ENCODE data around the gene ARHGAP28.

The ARHGAP28 gene

GRCh38 chr18:6871566-6871965 is 142.1 kb downstream of the ARHGAP28 start:
- H3K4ac ChIP-seq (ENCODE audit: low read depth, low read length): no peak overlapping the region
- no peaks in the 10 kb centered on the region for H3K9me3 ChIP-seq (ENCODE audit: insufficient read depth, low read depth, low read length)

DNA sequence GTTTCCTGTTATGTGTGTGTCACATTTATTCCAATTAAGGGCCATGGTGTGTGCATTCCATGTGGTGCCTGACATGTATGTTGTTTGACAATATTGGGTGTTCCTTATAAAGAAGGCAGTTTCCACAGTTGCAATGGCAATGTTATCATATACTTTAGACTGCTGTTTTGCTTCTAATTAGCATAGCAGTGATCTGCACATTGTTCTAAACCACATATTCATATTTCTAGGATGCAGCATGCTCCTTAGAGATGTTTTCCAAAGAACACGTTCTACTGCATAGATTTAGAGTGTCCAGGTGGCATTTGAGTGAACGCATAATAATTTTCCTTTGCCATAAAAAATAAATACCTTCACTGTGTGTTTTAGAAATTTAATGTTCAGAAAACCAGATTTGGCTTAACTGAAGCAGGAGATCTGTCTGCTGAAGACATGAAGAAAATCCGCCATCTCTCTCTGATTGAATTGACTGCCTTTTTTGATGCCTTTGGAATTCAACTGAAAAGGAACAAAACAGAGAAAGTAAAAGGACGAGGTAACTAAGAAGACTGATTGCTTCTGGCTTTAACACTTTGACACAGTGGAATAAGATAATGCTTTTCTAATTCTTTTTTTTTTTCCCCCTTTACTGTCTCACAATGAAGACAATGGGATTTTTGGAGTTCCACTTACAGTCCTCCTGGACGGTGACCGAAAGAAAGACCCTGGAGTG is 143.7 kb downstream of the ARHGAP28 start:
- Histone ChIP-seq H4K12ac (ENCODE audit: low read depth, low read length) (no peak overlapping the region), H3K9me3 (ENCODE audit: insufficient read depth, low read depth, low read length) (no peaks in the 10 kb centered on the region), H3K18ac (ENCODE audit: low read length) (no peak overlapping the region), H3K14ac (ENCODE audit: low read length) (no peak overlapping the region), H2BK5ac (ENCODE audit: low read depth, low read length, poor library complexity) (no peak overlapping the region), H3K27ac (ENCODE audit: low read depth, low read length) (no peak overlapping the region), H3K4me1 (ENCODE audit: control insufficient read depth in 1 of 2, insufficient read depth in 2 of 2, low read length in 2 of 2) (peaks cover 3 to 4% of the 10 kb centered on the region in 2 experiments), H2BK12ac (ENCODE audit: low read length) (no peak overlapping the region), H4K91ac (ENCODE audit: low read depth, low read length) (no peak overlapping the region), H2AFZ (ENCODE audit: insufficient read depth, low read length, poor library complexity) (no peak overlapping the region), H4K8ac (ENCODE audit: low read depth, low read length) (no peak overlapping the region), H3K79me1 (ENCODE audit: low read length) (no peaks in the 10 kb centered on the region), H3K4me3 (ENCODE audit: low read depth, low read length) (no peak overlapping the region), H3K4me2 (ENCODE audit: low read length) (no peak overlapping the region), H3K79me2 (ENCODE audit: control insufficient read depth, insufficient read depth, low read length, poor library complexity) (no peaks in the 10 kb centered on the region), H2BK120ac (ENCODE audit: insufficient read depth, low read length, poor library complexity) (no peak overlapping the region), H3K23ac (ENCODE audit: low read length) (no peak overlapping the region), H3K36me3 (ENCODE audit: control insufficient read depth in 1 of 2, insufficient read depth in 2 of 2, low read length in 2 of 2) (peaks cover 8 to 12% of the 10 kb centered on the region in 2 experiments), H2AK5ac (ENCODE audit: low read length) (no peak overlapping the region), H3K9ac (ENCODE audit: low read length) (no peak overlapping the region), H3K27me3 (ENCODE audit: insufficient read depth, low read length) (no peaks in the 10 kb centered on the region), H3K4ac (ENCODE audit: low read depth, low read length) (no peak overlapping the region)
- DNase-seq: no peak
- no CpG with 5 or more reads among the region's 6 CpGs for WGBS (ENCODE audit: extremely low coverage, insufficient coverage, insufficient read length)

More at GRCh38 chr18:6871566-6871965, 142.1 kb downstream of the ARHGAP28 start:
- no peak overlapping the region for H3K4me3 ChIP-seq (ENCODE audit: low read depth, low read length)
- no peak overlapping the region for H4K8ac ChIP-seq (ENCODE audit: low read depth, low read length)
- no peak overlapping the region for H4K91ac ChIP-seq (ENCODE audit: low read depth, low read length)
- no peak overlapping the region for H3K9ac ChIP-seq (ENCODE audit: low read length)
- H4K12ac ChIP-seq (ENCODE audit: low read depth, low read length): no peak overlapping the region
- no peak overlapping the region for H2AFZ ChIP-seq (ENCODE audit: insufficient read depth, low read length, poor library complexity)
- no peak overlapping the region for H3K4me2 ChIP-seq (ENCODE audit: low read length)
- H2BK120ac ChIP-seq (ENCODE audit: insufficient read depth, low read length, poor library complexity): no peak overlapping the region
- no CpG with 5 or more reads among the region's 6 CpGs for WGBS (ENCODE audit: extremely low coverage, insufficient coverage, insufficient read length)
- no peak overlapping the region for H2BK5ac ChIP-seq (ENCODE audit: low read depth, low read length, poor library complexity)
- H3K27ac ChIP-seq (ENCODE audit: low read depth, low read length): no peak overlapping the region
- no peaks in the 10 kb centered on the region for H3K79me1 ChIP-seq (ENCODE audit: low read length)
- no peak overlapping the region for H3K14ac ChIP-seq (ENCODE audit: low read length)
- peaks cover 5 to 8% of the 10 kb centered on the region in 2 experiments for H3K36me3 ChIP-seq (ENCODE audit: control insufficient read depth in 1 of 2, insufficient read depth in 2 of 2, low read length in 2 of 2)
- peaks cover 4 to 5% of the 10 kb centered on the region in 2 experiments for H3K4me1 ChIP-seq (ENCODE audit: control insufficient read depth in 1 of 2, insufficient read depth in 2 of 2, low read length in 2 of 2)
- no peak for DNase-seq
- H3K23ac ChIP-seq (ENCODE audit: low read length): no peak overlapping the region
- H2BK12ac ChIP-seq (ENCODE audit: low read length): no peak overlapping the region
- no peaks in the 10 kb centered on the region for H3K27me3 ChIP-seq (ENCODE audit: insufficient read depth, low read length)
- H3K79me2 ChIP-seq (ENCODE audit: control insufficient read depth, insufficient read depth, low read length, poor library complexity): no peaks in the 10 kb centered on the region
- no peak overlapping the region for H3K18ac ChIP-seq (ENCODE audit: low read length)
- H2AK5ac ChIP-seq (ENCODE audit: low read length): no peak overlapping the region

DNA sequence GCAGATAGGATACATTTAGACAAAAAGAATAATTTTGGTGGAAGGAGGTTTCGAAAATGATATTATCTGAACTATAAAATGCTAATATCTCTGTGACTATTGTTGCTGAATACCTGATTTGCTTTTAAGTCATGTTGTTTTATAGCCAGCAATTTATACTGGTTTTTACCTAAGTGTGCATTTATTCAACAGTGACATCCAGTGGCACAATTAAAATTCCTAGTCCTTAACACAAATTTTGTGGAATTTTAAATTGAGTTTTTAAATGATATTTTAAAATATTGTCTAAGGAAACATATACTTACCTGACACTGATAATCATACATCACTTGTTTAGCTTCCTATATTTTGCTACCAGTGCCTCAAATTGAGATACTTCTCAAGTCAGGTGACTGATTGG is 144.8 kb downstream of the ARHGAP28 start:
- Histone ChIP-seq H3K4me3 (ENCODE audit: low read depth, low read length) (no peak overlapping the region), H3K9me3 (ENCODE audit: insufficient read depth, low read depth, low read length) (no peaks in the 10 kb centered on the region), H3K4me1 (ENCODE audit: control insufficient read depth in 1 of 2, insufficient read depth in 2 of 2, low read length in 2 of 2) (no peaks in the 10 kb centered on the region), H3K79me2 (ENCODE audit: control insufficient read depth, insufficient read depth, low read length, poor library complexity) (no peaks in the 10 kb centered on the region), H3K23ac (ENCODE audit: low read length) (no peak overlapping the region), H3K27me3 (ENCODE audit: insufficient read depth, low read length) (no peaks in the 10 kb centered on the region), H3K27ac (ENCODE audit: low read depth, low read length) (no peak overlapping the region), H4K12ac (ENCODE audit: low read depth, low read length) (no peak overlapping the region), H2BK5ac (ENCODE audit: low read depth, low read length, poor library complexity) (no peak overlapping the region), H4K91ac (ENCODE audit: low read depth, low read length) (no peak overlapping the region), H2BK12ac (ENCODE audit: low read length) (no peak overlapping the region), H2BK120ac (ENCODE audit: insufficient read depth, low read length, poor library complexity) (no peak overlapping the region), H3K4me2 (ENCODE audit: low read length) (no peak overlapping the region), H3K4ac (ENCODE audit: low read depth, low read length) (no peak overlapping the region), H3K14ac (ENCODE audit: low read length) (no peak overlapping the region), H3K9ac (ENCODE audit: low read length) (no peak overlapping the region), H2AFZ (ENCODE audit: insufficient read depth, low read length, poor library complexity) (no peak overlapping the region), H3K36me3 (ENCODE audit: control insufficient read depth in 1 of 2, insufficient read depth in 2 of 2, low read length in 2 of 2) (peaks cover 8 to 10% of the 10 kb centered on the region in 2 experiments), H2AK5ac (ENCODE audit: low read length) (no peak overlapping the region), H3K18ac (ENCODE audit: low read length) (no peak overlapping the region), H4K8ac (ENCODE audit: low read depth, low read length) (no peak overlapping the region), H3K79me1 (ENCODE audit: low read length) (no peaks in the 10 kb centered on the region)
- no peak for DNase-seq
- no CpG with 5 or more reads among the region's 1 CpG for WGBS (ENCODE audit: extremely low coverage, insufficient coverage, insufficient read length)

- H2AK5ac ChIP-seq (ENCODE audit: low read length): no peak overlapping the region
- peaks cover 2% of the 10 kb centered on the region for H3K79me1 ChIP-seq (ENCODE audit: low read length)
- DNase-seq: no peak
- no peak overlapping the region for H3K27ac ChIP-seq (ENCODE audit: low read depth, low read length)
- H2AFZ ChIP-seq (ENCODE audit: insufficient read depth, low read length, poor library complexity): no peak overlapping the region
- no peak overlapping the region for H4K12ac ChIP-seq (ENCODE audit: low read depth, low read length)
- H3K4me2 ChIP-seq (ENCODE audit: low read length): no peak overlapping the region
- no peak overlapping the region for H3K23ac ChIP-seq (ENCODE audit: low read length)
- no peak overlapping the region for H4K91ac ChIP-seq (ENCODE audit: low read depth, low read length)
- no peak overlapping the region for H2BK5ac ChIP-seq (ENCODE audit: low read depth, low read length, poor library complexity)
- no peak overlapping the region for H2BK120ac ChIP-seq (ENCODE audit: insufficient read depth, low read length, poor library complexity)
- no peak overlapping the region for H3K18ac ChIP-seq (ENCODE audit: low read length)
- no peak overlapping the region for H3K4me3 ChIP-seq (ENCODE audit: low read depth, low read length)
- no peaks in the 10 kb centered on the region for H3K9me3 ChIP-seq (ENCODE audit: insufficient read depth, low read depth, low read length)
- WGBS (ENCODE audit: extremely low coverage, insufficient coverage, insufficient read length): no CpG with 5 or more reads among the region's 6 CpGs
- H3K27me3 ChIP-seq (ENCODE audit: insufficient read depth, low read length): no peaks in the 10 kb centered on the region
- H4K8ac ChIP-seq (ENCODE audit: low read depth, low read length): no peak overlapping the region
- no peak overlapping the region for H3K14ac ChIP-seq (ENCODE audit: low read length)
- peaks cover 8 to 10% of the 10 kb centered on the region in 2 experiments for H3K36me3 ChIP-seq (ENCODE audit: control insufficient read depth in 1 of 2, insufficient read depth in 2 of 2, low read length in 2 of 2)
- H2BK12ac ChIP-seq (ENCODE audit: low read length): no peak overlapping the region
- H3K4ac ChIP-seq (ENCODE audit: low read depth, low read length): no peak overlapping the region
- peaks cover 4 to 5% of the 10 kb centered on the region in 2 experiments for H3K4me1 ChIP-seq (ENCODE audit: control insufficient read depth in 1 of 2, insufficient read depth in 2 of 2, low read length in 2 of 2)
- H3K79me2 ChIP-seq (ENCODE audit: control insufficient read depth, insufficient read depth, low read length, poor library complexity): no peaks in the 10 kb centered on the region
- H3K9ac ChIP-seq (ENCODE audit: low read length): no peak overlapping the region
Measured at GRCh38 chr18:6875749-6876148, 146.2 kb downstream of the ARHGAP28 start.

Measured in trophoblast cell (in vitro differentiated cells and primary cell).